HepG2 (cell line): ENCODE results near the gene RUSF1. TPM values are rescaled to one million over a fixed set of nuclear protein-coding genes. Genes with fewer than 3 reads are reported as not detected.

ENCODE experiments used
- ARID5B ChIP-seq: IDR thresholded peaks from 2 replicates; pipeline ENCODE4 v1.4.0; 2020; ENCODE audit warnings: mild to moderate bottlenecking, missing genetic modification reagents
- ARNT2 ChIP-seq: sonication (generic); formaldehyde crosslinking; IDR thresholded peaks from 2 replicates; pipeline ENCODE4 v1.8.0; 2022; ENCODE audit warnings: mild to moderate bottlenecking, low read depth, missing genetic modification reagents, moderate library complexity
- BRF2 ChIP-seq: sonication (generic); formaldehyde crosslinking; IDR thresholded peaks from 2 replicates; pipeline ENCODE4 v1.8.1; 2022; ENCODE audit warnings: mild to moderate bottlenecking, missing genetic modification reagents
- KDM1A ChIP-seq: IDR thresholded peaks from 2 replicates; pipeline ENCODE4 v1.6.1; 2016; ENCODE audit warnings: missing compliant biosample characterization
- MNT ChIP-seq: fragments of 450-650 bp; IDR thresholded peaks from 2 replicates; pipeline ENCODE4 v1.6.1; 2016
- MTF2 ChIP-seq: sonication (generic); formaldehyde crosslinking; IDR thresholded peaks from 2 replicates; pipeline ENCODE4 v1.5.0; 2020; ENCODE audit warnings: missing genetic modification reagents, borderline replicate concordance
- PAF1 ChIP-seq: IDR thresholded peaks from 2 replicates; pipeline ENCODE4 v1.6.1; 2016; ENCODE audit warnings: missing genetic modification reagents, missing compliant biosample characterization
- PCBP1 ChIP-seq: fragments of 200-400 bp; formaldehyde crosslinking; IDR thresholded peaks from 2 replicates; pipeline ENCODE4 v1.6.1; 2017; ENCODE audit warnings: mild to moderate bottlenecking, low read depth, low read length, borderline replicate concordance
- RXRA ChIP-seq: sonication (generic); formaldehyde crosslinking; IDR thresholded peaks from 2 replicates; pipeline ENCODE4 v1.5.1; 2020; ENCODE audit warnings: missing genetic modification reagents
- SAFB2 ChIP-seq: sonication (generic); formaldehyde crosslinking; IDR thresholded peaks from 2 replicates; pipeline ENCODE4 v1.5.1; 2020; ENCODE audit warnings: missing genetic modification reagents, low read depth, mild to moderate bottlenecking, borderline replicate concordance
- SMAD9 ChIP-seq: sonication (generic); formaldehyde crosslinking; IDR thresholded peaks from 2 replicates; pipeline ENCODE4 v1.5.1; 2020; ENCODE audit warnings: mild to moderate bottlenecking, missing genetic modification reagents
- SOX5 ChIP-seq: IDR thresholded peaks from 2 replicates; pipeline ENCODE4 v1.6.1; 2016; ENCODE audit warnings: borderline replicate concordance
- TBX2 ChIP-seq: sonication (generic); formaldehyde crosslinking; IDR thresholded peaks from 2 replicates; pipeline ENCODE4 v1.5.0; 2020; ENCODE audit warnings: missing genetic modification reagents, mild to moderate bottlenecking, borderline replicate concordance
- TCF7 ChIP-seq: sonication (generic); IDR thresholded peaks from 2 replicates; pipeline ENCODE4 v1.6.1; 2016; ENCODE audit warnings: antibody characterized with exemption, low read depth
- TCF7L2 ChIP-seq: IDR thresholded peaks from 2 replicates; pipeline ENCODE4 v1.6.1; 2011; ENCODE audit warnings: mild to moderate bottlenecking, low read depth, low read length, moderate library complexity
- ZNF354B ChIP-seq: sonication (generic); formaldehyde crosslinking; IDR thresholded peaks from 2 replicates; pipeline ENCODE4 v1.8.0; 2022; ENCODE audit warnings: mild to moderate bottlenecking, missing genetic modification reagents
- ZNF382 ChIP-seq: sonication (generic); formaldehyde crosslinking; IDR thresholded peaks from 2 replicates; pipeline ENCODE4 v1.5.0; 2020; ENCODE audit warnings: missing genetic modification reagents, mild to moderate bottlenecking, borderline replicate concordance
- ZNF597 ChIP-seq: sonication (generic); formaldehyde crosslinking; IDR thresholded peaks from 2 replicates; pipeline ENCODE4 v1.5.0; 2020; ENCODE audit warnings: missing genetic modification reagents
- polyA plus RNA-seq, 8 experiments: library from polyadenylated mRNA; depleted of rRNA in 3 of 8; stranded (reverse) in 7 of 8; unstranded in 1 of 8; fragments of >200 nt; fragmentation: Illumina TruSeq in 4 of 8; extraction: Trizol in 4 of 8; gene quantifications; 2 replicates each; pipeline versions ENCODE4 v1.2.1 to v1.2.3, GENCODE V29; 2011 to 2016; ENCODE audit warnings: low read depth in 4 of 8, missing spikeins in 1 of 8, mixed read lengths in 1 of 8; ENCODE audit not compliant: insufficient read depth in 1 of 8
- total RNA-seq, 5 experiments: library from RNA; depleted of rRNA; stranded (reverse); fragments of >200 nt; fragmentation: Illumina TruSeq; extraction: Trizol; gene quantifications; 2 replicates each; pipeline ENCODE4 v1.2.3, GENCODE V29; 2016; ENCODE audit warnings: low read depth in 1 of 5
- TF ChIP-seq, protein P1 (sequence below): sonication (generic); formaldehyde crosslinking; IDR thresholded peaks from 2 replicates; pipeline ENCODE4 v1.5.0; 2020; ENCODE audit warnings: missing genetic modification reagents, mild to moderate bottlenecking, borderline replicate concordance
- TF ChIP-seq, protein P2 (sequence below): sonication (generic); formaldehyde crosslinking; IDR thresholded peaks from 2 replicates; pipeline ENCODE4 v1.8.0; 2023; ENCODE audit warnings: mild to moderate bottlenecking, missing genetic modification reagents

The RUSF1 gene
- total and polyA plus RNA-seq, 2 of the 13 experiments (the other 11 are each of a cell fraction or from before 2014, with no cell fraction given): 40.8 to 50.2 TPM

DNA sequence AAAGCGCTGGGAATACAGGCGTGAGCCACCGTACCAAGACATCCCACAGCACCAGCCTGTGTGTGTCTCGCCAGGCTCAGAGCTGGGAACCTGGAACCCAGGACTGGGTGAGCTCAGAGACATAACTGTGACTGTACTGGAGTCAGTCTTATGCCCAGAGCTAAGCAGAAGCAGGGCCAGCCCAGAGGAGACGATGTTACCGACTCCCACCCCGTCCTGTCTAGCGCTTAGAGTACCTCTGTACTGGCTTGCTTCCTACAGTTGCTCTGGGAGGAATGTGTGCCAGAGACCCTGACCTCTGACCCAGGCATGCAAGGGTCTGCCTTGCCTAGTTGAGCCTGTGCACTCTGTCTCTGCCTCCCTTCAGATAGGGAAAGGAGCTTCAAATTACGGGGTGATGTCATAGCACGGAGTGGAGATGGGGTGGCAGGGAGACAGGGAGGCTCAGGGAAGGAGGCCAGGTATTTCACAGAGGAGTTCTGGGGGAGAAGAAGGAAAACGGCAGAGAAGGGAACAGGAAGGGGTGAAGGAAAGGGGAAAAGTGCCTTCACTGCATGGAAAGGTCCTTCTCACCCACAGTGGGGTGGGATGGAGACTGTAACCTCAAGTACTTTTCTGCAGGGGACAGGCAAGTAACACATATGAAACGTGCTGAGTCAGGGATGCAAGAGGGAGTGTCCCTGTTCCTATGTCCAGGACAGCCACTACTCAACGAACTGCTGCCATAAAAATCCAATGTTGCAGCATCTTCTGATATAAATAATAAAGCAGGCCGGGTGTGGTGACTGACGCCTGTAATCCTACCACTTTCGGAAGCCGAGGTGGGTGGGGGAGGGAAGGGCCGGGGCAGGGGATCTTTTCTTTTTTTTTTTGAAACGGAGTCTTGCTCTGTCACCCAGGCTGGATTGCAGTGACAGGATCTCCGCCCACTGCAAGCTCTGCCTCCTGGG, 54.7 kb downstream of the RUSF1 start (continued):
- peak; percentile 61; the same call in 1 of the 2 replicates for TF ChIP-seq ARID5B (CRISPR knock-in tag)
- TF ChIP-seq TCF7: no peak
- TF ChIP-seq BRF2 (CRISPR knock-in tag): no peak
- TF ChIP-seq ARNT2 (CRISPR knock-in tag): 0 out of 2 replicates have a peak, but pooled peaks have one; percentile 24
- TF ChIP-seq RXRA (CRISPR knock-in tag): peak; percentile 38; the same call in 1 of the 2 replicates
- no peak for TF ChIP-seq MTF2 (CRISPR knock-in tag)
- TF ChIP-seq, protein P1, sequence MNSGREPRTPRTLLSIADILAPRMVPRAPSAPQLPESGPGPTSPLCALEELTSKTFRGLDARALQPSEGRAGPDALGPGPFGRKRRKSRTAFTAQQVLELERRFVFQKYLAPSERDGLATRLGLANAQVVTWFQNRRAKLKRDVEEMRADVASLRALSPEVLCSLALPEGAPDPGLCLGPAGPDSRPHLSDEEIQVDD (CRISPR knock-in tag): no peak
- TF ChIP-seq SAFB2: no peak
- TF ChIP-seq MNT: no peak
- no peak for TF ChIP-seq TBX2 (CRISPR knock-in tag)
- TF ChIP-seq ZNF597 (CRISPR knock-in tag): no peak
- TF ChIP-seq SMAD9 (CRISPR knock-in tag): no peak
- peak; percentile 51; the same call in 1 of the 2 replicates for TF ChIP-seq SOX5 (CRISPR knock-in tag)
- no peak for TF ChIP-seq TCF7L2
- no peak for TF ChIP-seq ZNF354B
- TF ChIP-seq, protein P2, sequence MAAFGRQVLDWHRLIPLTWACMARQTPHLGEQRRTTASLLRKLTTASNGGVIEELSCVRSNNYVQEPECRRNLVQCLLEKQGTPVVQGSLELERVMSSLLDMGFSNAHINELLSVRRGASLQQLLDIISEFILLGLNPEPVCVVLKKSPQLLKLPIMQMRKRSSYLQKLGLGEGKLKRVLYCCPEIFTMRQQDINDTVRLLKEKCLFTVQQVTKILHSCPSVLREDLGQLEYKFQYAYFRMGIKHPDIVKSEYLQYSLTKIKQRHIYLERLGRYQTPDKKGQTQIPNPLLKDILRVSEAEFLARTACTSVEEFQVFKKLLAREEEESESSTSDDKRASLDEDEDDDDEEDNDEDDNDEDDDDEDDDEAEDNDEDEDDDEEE (CRISPR knock-in tag): no peak
- no peak for TF ChIP-seq ZNF382 (CRISPR knock-in tag)
- no peak for TF ChIP-seq PCBP1
- no peak for TF ChIP-seq PAF1
- peak; percentile 39; the same call in 1 of the 2 replicates for TF ChIP-seq KDM1A (CRISPR knock-in tag)
